Retinal pigment epithelial cell (primary cell): Measurements from ENCODE around the gene TAX1BP3.
"Not testable (repeated sequence)": the region's sequence is repeated elsewhere in the genome, so short reads cannot be mapped to it uniquely, and the experiment has no call there.

ENCODE experiments used
- DNase-seq: peaks from one replicate; pipeline ENCODE4 v3.0.0-alpha.2; 2010; ENCODE audit warnings: low read depth
- H3K4me3 ChIP-seq: 2 replicates; pipeline ENCODE4 v1.5.1; 2011; ENCODE audit warnings: mild to moderate bottlenecking, low read length, control low read depth, moderate library complexity
- TF ChIP-seq, protein P1 (sequence below): conservative IDR thresholded peaks from 2 replicates; pipeline ENCODE4 v1.5.1; 2011; ENCODE audit warnings: low read depth, low read length, control low read depth, inconsistent platforms

TAX1BP3 gene, protein sequence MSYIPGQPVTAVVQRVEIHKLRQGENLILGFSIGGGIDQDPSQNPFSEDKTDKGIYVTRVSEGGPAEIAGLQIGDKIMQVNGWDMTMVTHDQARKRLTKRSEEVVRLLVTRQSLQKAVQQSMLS

DNA sequence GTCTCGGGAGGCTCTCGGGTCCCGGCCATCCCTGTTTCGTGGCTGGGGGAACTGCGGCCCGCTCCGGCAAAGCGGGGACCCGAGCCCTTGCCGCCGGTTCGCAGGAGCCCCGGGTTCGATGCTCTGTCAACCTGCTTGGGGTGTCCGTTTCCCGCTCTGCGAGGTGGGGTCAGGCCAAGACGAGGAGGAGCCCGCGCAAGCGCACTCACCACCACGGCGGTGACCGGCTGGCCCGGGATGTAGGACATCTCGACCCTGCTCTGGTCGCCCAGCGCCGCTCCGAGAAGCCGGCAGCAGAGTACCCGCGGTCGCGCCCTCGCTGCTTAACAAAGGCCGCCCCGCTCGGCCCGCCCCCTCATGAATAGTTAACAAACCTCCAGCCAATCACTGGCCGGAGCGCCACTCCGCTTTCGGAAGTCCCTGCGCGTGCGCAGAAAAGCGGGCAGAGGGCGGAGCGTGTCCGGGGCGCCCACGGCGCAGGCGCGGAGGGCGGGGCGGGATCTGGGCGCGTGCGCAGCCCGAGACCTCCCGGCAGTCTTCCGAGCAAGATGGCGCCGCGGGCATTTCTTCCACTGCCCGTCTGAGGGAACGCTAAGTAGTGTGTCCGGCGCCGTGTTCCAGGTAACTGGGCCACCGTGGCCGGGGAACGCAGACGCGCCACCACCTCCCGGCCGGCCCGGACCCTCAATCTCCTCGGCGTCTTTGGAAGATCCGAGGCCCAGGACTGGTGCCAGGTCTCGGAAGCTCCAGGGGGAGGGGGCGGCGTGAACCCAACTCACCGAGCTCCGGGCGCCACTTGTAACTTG lies at the start of gene TAX1BP3, which contains the start of gene EMC6:
Gene TAX1BP3, minus strand, starts transcription at position 300 of the 806 bp plus-strand sequence. Its CDS starts 52 bp downstream, at position 248.
Gene EMC6, plus strand, starts transcription at position 534 of the 806 bp plus-strand sequence. CDS start 335 bp downstream, outside the sequence.
- TF ChIP-seq, protein P1, sequence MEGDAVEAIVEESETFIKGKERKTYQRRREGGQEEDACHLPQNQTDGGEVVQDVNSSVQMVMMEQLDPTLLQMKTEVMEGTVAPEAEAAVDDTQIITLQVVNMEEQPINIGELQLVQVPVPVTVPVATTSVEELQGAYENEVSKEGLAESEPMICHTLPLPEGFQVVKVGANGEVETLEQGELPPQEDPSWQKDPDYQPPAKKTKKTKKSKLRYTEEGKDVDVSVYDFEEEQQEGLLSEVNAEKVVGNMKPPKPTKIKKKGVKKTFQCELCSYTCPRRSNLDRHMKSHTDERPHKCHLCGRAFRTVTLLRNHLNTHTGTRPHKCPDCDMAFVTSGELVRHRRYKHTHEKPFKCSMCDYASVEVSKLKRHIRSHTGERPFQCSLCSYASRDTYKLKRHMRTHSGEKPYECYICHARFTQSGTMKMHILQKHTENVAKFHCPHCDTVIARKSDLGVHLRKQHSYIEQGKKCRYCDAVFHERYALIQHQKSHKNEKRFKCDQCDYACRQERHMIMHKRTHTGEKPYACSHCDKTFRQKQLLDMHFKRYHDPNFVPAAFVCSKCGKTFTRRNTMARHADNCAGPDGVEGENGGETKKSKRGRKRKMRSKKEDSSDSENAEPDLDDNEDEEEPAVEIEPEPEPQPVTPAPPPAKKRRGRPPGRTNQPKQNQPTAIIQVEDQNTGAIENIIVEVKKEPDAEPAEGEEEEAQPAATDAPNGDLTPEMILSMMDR, result no peak
- peak within 1 kb of the TSS; percentile 94 for H3K4me3 ChIP-seq
- peak; percentile 80 for DNase-seq

DNA sequence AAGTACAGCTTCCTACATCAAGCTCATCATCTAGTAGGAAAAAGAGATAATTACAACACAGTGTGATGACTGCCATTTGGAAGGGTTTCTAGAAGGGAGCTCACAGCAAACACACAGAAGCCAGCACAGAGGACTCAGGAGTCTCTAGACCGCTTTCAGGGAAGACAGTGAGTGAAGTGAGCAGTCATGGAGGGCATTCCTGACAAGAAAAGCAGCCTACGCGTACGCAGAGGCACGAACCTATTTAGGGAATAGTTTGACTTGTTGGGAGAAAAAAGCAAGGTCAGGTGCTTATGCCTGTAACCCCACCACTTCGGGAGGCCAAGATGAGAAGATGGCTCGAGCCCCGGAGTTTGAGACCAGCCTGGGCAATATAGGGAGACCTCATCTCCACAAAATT lies 46.9 kb upstream of the TAX1BP3 start:
- H3K4me3 ChIP-seq, result no peak overlapping the region
- DNase-seq, result no peak
- TF ChIP-seq, protein P1, result no peak

DNA sequence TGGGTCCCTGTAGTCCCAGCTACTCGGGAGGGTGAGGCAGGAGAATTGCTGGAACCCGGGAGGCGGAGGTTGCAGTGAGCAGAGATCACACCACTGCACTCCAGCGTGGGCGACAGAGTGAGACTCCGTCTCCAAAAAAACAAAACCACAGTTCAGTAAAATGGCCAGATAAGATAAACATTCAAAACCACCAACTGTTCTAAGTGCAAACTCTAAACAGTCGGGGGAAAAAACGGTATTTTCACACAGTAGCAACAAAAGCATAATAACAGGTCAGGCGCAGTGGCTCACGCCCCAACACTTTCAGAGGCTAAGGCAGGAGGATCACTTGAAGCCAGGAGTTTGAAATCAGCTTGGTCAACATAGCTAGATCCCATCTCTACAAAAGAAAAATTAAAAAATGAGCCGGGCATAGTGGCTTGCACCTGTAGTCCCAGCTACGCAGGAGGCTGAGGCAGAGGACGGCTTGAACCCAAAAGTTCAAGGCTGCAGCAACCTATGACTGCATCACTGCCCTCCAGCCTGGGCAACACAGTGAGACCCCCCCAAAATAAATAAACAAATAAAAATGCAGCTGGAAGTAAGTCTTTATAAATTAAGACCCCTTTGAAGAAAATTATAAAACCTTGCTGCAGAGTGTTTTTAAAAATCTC lies 44.6 kb upstream of the TAX1BP3 start:
- TF ChIP-seq, protein P1, result no peak
- no peak for DNase-seq
- H3K4me3 ChIP-seq, result no peak overlapping the region

DNA sequence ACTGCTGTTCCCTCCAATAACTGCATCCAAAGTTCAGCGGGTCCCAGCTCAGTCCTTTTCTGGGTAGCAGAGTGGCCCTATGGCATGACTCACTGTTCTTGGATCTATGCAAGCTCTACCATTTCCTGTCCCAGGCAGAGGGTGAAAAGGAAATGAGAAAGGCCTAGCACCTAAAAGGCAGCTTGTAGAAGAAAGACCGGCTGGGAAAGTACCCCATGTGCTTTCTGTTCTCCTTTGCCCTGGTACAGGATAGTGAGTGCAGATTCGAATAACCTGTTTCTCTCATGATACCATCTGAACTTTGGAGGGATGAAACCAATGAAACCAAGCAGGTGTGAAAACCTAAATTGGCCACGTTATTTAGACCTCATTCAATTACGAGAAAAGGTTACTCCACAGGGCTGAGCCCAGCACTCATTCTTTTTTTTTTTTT lies 42.6 kb upstream of the TAX1BP3 start:
- H3K4me3 ChIP-seq, result no peak overlapping the region
- TF ChIP-seq, protein P1, result no peak
- no peak for DNase-seq

DNA sequence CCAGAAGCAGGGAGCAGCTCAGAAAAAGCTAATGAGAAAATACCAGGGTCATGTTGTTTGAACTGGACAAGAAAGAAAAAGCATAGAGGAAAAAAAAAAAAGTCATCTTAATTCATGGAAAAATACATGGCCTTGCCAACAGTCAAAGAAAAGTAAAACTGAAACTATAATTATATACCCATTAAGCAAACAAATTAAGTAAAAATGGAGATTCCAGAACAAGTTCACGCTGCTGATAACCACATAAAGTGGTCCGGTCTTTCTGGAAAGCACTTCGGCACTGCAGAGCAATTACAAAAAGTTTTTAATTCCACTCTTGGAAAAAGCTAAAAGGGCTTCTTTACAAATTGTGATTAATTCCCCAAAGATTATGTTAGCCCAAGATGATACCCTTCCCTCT lies 40.0 kb upstream of the TAX1BP3 start:
- DNase-seq, result no peak
- no peak overlapping the region for H3K4me3 ChIP-seq
- TF ChIP-seq, protein P1, result no peak

DNA sequence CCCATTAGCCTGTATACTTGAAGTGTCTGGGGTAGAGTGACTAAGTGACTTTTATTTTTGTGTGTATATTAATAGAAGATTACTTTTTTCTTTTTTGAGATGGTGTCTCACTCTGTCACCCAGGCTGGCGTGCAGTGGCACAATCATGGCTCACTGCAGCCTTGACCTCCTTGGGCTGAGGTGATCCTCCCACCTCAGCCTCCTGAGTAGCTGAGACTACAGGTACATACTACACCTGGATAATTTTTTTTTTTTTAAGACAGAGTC lies 37.3 kb upstream of the TAX1BP3 start:
- not testable (repeated sequence) for DNase-seq

DNA sequence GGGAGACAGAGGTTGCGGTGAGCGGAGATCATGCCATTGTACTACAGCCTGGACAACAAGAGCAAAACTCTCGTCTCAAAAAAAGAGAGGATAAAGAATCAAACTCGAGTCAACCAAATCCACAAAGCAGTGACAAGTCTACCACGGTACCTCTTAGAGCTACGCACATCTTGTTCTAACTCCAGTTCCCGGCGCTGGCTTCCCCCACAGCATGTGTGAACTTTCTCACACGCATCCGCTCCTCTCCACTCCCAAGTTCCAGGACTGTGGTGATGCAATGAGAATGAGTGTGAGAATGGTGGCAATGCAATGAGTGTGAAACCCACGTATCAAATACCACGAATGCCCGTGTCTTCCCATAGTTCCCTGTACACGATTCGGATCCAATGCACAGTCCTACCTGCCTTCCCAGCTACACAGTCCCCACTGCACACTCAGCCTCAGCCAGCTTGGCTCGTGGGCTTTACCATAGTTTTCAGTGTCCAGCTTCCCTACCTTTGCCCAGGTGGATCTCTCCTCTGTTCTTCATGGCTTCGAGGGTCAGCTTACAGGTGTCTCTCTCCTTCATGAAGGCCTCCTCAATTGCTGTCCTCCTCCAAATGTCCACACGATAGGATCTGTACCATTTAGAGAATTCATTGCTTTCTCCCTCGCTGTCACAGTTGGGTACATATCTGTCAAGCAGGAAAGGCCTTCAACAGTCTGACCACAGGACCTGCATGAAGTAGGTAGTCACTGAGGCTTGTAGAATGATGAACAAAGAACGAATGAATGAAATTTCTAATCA lies 36.7 kb upstream of the TAX1BP3 start:
- TF ChIP-seq, protein P1, result no peak
- DNase-seq, result no peak
- H3K4me3 ChIP-seq, result no peak overlapping the region

More for the DNA sequence above, 37.3 kb upstream of the TAX1BP3 start:
- not testable (repeated sequence) for H3K4me3 ChIP-seq

DNA sequence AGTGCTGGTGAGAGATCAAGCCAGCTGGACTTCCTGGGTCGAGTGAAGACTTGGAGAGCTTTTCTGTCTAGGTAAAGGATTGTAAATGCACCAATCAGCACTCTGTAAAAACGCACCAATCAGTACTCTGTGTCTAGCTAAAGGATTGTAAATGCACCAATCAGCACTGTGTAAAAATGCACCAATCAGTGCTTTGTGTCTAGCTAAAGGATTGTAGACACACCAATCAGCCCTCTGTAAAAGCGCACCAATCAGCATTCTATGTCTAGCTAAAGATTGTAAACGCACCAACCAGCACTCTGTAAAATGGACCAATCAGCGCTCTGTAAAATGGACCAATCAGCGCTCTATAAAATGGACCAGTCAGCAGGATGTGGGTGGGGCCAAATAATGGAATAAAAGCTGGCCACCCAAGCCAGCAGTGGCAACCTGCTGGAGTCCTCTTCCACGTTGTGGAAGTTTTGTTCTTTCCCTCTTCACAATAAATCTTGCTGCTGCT lies 33.7 kb upstream of the TAX1BP3 start:
- not testable (repeated sequence) for H3K4me3 ChIP-seq, DNase-seq
